Posterior cingulate gyrus (tissue), 11 donors: Measurements from ENCODE around the gene DACH1.
"Not testable (repeated sequence)": the region's sequence is repeated elsewhere in the genome, so short reads cannot be mapped to it uniquely, and the experiment has no call there.

ENCODE experiments used
- DNase-seq, 10 donors: peaks; one replicate each; pipeline versions ENCODE4 v3.0.0 to v3.0.0-alpha.2; 2020 to 2021; ENCODE audit warnings: mixed read lengths in 3 of 10
- intact Hi-C: fragments of 100-400 bp; cut with DNase I; formaldehyde crosslinking; loops from one replicate; pipeline ENCODE4 v1.15.1; 2023

DACH1 gene

GRCh38 chr13:71866335-71867130 is 471 bp downstream of the DACH1 start:
- intact Hi-C loops: no loop called here
- peak in 6 of 10 donors; percentile 9 to 87 (median 50) for DNase-seq

GRCh38 chr13:71865874-71866334 is 1.1 kb downstream of the DACH1 start:
- intact Hi-C loops: no loop called here
- DNase-seq: peak in 4 of 10 donors; percentile 16 to 81 (median 58)

GRCh38 chr13:71864986-71865873 is 1.8 kb downstream of the DACH1 start:
- DNase-seq: peak in 5 of 10 donors; percentile 19 to 83 (median 70)

GRCh38 chr13:71864094-71864985 is 2.7 kb downstream of the DACH1 start:
- intact Hi-C loops: no loop called here
- DNase-seq: peak in 7 of 10 donors; percentile 11 to 86 (median 24)

More at GRCh38 chr13:71864986-71865873, 1.8 kb downstream of the DACH1 start:
- intact Hi-C loops: no loop called here

GRCh38 chr13:71863254-71863865 is 3.6 kb downstream of the DACH1 start:
- DNase-seq: no peak
- intact Hi-C loops: no loop called here

GRCh38 chr13:71862459-71862943 is 4.5 kb downstream of the DACH1 start:
- no peak for DNase-seq
- intact Hi-C loops: no loop called here

- no peak for DNase-seq
Measured at GRCh38 chr13:71861769-71862458, 5.1 kb downstream of the DACH1 start.

GRCh38 chr13:71860547-71861138 is 6.4 kb downstream of the DACH1 start:
- intact Hi-C loops: no loop called here

More at GRCh38 chr13:71861769-71862458, 5.1 kb downstream of the DACH1 start:
- intact Hi-C loops: no loop called here

GRCh38 chr13:71858647-71859046 is 8.4 kb downstream of the DACH1 start:
- no peak for DNase-seq
- intact Hi-C loops: no loop called here

More at GRCh38 chr13:71860547-71861138, 6.4 kb downstream of the DACH1 start:
- DNase-seq: no peak

- intact Hi-C loops: no loop called here
- DNase-seq: no peak
Measured at GRCh38 chr13:71856548-71857043, 10.4 kb downstream of the DACH1 start.

GRCh38 chr13:71854401-71854800 is 12.6 kb downstream of the DACH1 start:
- intact Hi-C loops: no loop called here
- no peak for DNase-seq

GRCh38 chr13:71853725-71854124 is 13.3 kb downstream of the DACH1 start:
- intact Hi-C loops: no loop called here

GRCh38 chr13:71852736-71853135 is 14.3 kb downstream of the DACH1 start:
- intact Hi-C loops: no loop called here
- DNase-seq: no peak

More at GRCh38 chr13:71853725-71854124, 13.3 kb downstream of the DACH1 start:
- DNase-seq: no peak

- intact Hi-C loops: no loop called here
Measured at GRCh38 chr13:71851498-71852409, 15.2 kb downstream of the DACH1 start.

GRCh38 chr13:71842003-71842402 is 25.0 kb downstream of the DACH1 start:
- intact Hi-C loops: no loop called here

More at GRCh38 chr13:71851498-71852409, 15.2 kb downstream of the DACH1 start:
- DNase-seq: peak in 1 of 10 donors; percentile 27

GRCh38 chr13:71838842-71839241 is 28.2 kb downstream of the DACH1 start:
- no peak for DNase-seq
- intact Hi-C loops: no loop called here

More at GRCh38 chr13:71842003-71842402, 25.0 kb downstream of the DACH1 start:
- no peak for DNase-seq

GRCh38 chr13:71837582-71837981 is 29.4 kb downstream of the DACH1 start:
- intact Hi-C loops, DNase-seq: not testable (repeated sequence)
